ENCODE data around the gene DOP1A.

The DOP1A gene

DNA sequence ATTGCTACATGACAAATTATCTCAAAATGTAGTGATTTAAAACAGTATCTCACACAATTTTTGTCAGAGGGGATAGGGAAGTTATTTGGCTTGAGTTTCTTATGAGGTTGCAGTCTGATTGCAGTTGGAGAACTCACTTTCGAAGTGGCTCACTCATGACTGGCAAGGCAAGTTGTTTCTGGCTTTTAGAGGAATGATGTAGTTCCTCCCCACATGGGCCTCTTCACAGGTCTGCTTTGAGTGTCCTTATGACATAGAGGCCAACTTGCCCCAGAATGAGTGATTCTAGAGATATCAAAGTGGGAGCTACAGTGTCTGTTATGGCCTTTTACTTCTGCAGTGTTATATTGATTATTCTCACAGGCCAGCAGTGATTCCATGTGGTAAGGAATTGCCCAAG lies 6.1 kb downstream of the DOP1A start:
- no peak overlapping the region for H3K18ac ChIP-seq (ENCODE audit: low read length)
- H2AK5ac ChIP-seq (ENCODE audit: low read depth, low read length), result no peak overlapping the region
- H3K14ac ChIP-seq (ENCODE audit: low read length), result no peak overlapping the region

DNA sequence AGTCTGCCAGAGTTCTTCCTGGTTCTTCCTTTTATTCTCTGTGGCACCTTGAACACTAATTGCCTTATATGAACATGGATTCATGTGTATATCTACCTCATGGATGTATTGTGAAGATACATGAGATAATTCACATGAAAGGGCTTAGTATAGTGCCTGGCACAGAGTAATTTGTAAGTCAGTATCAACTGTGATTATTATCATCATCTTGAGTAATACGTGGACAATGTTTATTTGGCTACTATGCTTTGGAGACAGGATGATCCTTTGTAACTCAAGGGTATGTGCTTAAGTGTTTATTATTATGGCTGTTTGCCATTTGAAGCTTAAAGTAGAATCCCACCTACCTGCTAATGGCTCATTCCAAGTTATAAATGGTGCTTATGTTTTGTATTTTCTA lies 16.0 kb downstream of the DOP1A start:
- WGBS, 2 donors (ENCODE audit: extremely low coverage in 2 of 2, insufficient read length in 2 of 2, insufficient replicate concordance in 1 of 2), result no CpG with 5 or more reads among the region's 1 CpG

More for the DNA sequence above, 6.1 kb downstream of the DOP1A start:
- DNase-seq (ENCODE audit: low spot score), result no peak
- Histone ChIP-seq H3K4me3 (ENCODE audit: low read length in 2 of 2) (no peak overlapping the region), H2AFZ (ENCODE audit: low read length) (no peak overlapping the region), H3K4me2 (ENCODE audit: insufficient read depth, low read length, poor library complexity, severe bottlenecking) (no peak overlapping the region), H2BK12ac (ENCODE audit: low read length) (no peak overlapping the region), H3K79me1 (ENCODE audit: low read depth, low read length) (no peaks in the 10 kb centered on the region), H3K4me1 (ENCODE audit: control insufficient read depth in 2 of 2, insufficient read depth in 1 of 2, low read depth in 1 of 2, low read length in 2 of 2) (peaks cover 0 to 3% of the 10 kb centered on the region in 2 donors), H3K9me3 (replicated peaks in 1 of 2; ENCODE audit: control insufficient read depth in 2 of 2, insufficient read depth in 1 of 2, low read depth in 1 of 2, low read length in 2 of 2) (no peaks in the 10 kb centered on the region), H4K91ac (ENCODE audit: low read depth, low read length, poor library complexity) (no peak overlapping the region), H4K8ac (ENCODE audit: low read depth, low read length) (no peak overlapping the region), H2BK15ac (ENCODE audit: low read length) (no peak overlapping the region), H2BK120ac (ENCODE audit: low read depth, low read length) (no peak overlapping the region), H3K9ac (ENCODE audit: low read depth, low read length, poor library complexity) (no peak overlapping the region), H3K4ac (ENCODE audit: low read length) (no peak overlapping the region), H3K36me3 (replicated peaks in 1 of 2; ENCODE audit: control insufficient read depth in 2 of 2, insufficient read depth in 2 of 2, low read length in 2 of 2) (no peaks in the 10 kb centered on the region), H3K23ac (ENCODE audit: low read depth, low read length, poor library complexity) (no peak overlapping the region), H3K27me3 (ENCODE audit: control insufficient read depth in 3 of 3, insufficient read depth in 3 of 3, low read depth in 1 of 3, low read length in 3 of 3) (no peaks in the 10 kb centered on the region), H3K27ac (replicated peaks; ENCODE audit: low read length) (no peak overlapping the region), H2BK5ac (ENCODE audit: low read length) (no peak overlapping the region)
- WGBS, 2 donors (ENCODE audit: extremely low coverage in 2 of 2, insufficient read length in 2 of 2, insufficient replicate concordance in 1 of 2), result no CpG with 5 or more reads among the region's 1 CpG

DNA sequence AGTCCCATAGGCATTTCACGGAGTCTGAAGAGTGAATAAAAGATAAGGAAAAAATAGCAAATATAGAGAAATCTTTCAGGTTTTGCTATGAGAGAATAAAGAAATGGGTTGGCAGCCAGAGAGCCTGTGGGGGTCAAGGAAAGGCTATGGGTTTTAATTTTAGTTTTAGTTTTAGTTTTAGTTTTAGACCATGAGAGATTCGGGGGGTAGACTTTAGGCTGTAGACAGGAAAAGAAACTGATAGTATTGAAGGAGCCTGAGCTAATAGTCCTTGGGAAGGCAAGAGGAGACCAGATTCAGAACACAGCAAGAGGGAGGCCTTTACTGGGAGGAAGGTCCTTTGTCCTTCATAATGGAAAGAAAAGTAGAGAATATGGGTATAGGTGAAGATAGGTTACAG lies 19.3 kb downstream of the DOP1A start:
- Histone ChIP-seq H3K14ac (ENCODE audit: low read length) (no peak overlapping the region), H2BK15ac (ENCODE audit: low read length) (no peak overlapping the region), H3K9me3 (replicated peaks in 1 of 2; ENCODE audit: control insufficient read depth in 2 of 2, insufficient read depth in 1 of 2, low read depth in 1 of 2, low read length in 2 of 2) (no peaks in the 10 kb centered on the region), H2BK5ac (ENCODE audit: low read length) (no peak overlapping the region), H3K4ac (ENCODE audit: low read length) (no peak overlapping the region), H4K91ac (ENCODE audit: low read depth, low read length, poor library complexity) (no peak overlapping the region), H3K4me1 (ENCODE audit: control insufficient read depth in 2 of 2, insufficient read depth in 1 of 2, low read depth in 1 of 2, low read length in 2 of 2) (no peaks in the 10 kb centered on the region), H4K8ac (ENCODE audit: low read depth, low read length) (no peak overlapping the region), H3K36me3 (replicated peaks in 1 of 2; ENCODE audit: control insufficient read depth in 2 of 2, insufficient read depth in 2 of 2, low read length in 2 of 2) (no peaks in the 10 kb centered on the region), H3K79me1 (ENCODE audit: low read depth, low read length) (no peaks in the 10 kb centered on the region), H2BK12ac (ENCODE audit: low read length) (no peak overlapping the region), H2AK5ac (ENCODE audit: low read depth, low read length) (no peak overlapping the region), H3K4me2 (ENCODE audit: insufficient read depth, low read length, poor library complexity, severe bottlenecking) (no peak overlapping the region), H3K4me3 (ENCODE audit: low read length in 2 of 2) (no peak overlapping the region), H3K23ac (ENCODE audit: low read depth, low read length, poor library complexity) (no peak overlapping the region), H2BK120ac (ENCODE audit: low read depth, low read length) (no peak overlapping the region), H3K27me3 (ENCODE audit: control insufficient read depth in 3 of 3, insufficient read depth in 3 of 3, low read depth in 1 of 3, low read length in 3 of 3) (no peaks in the 10 kb centered on the region), H3K27ac (replicated peaks; ENCODE audit: low read length) (no peak overlapping the region), H3K9ac (ENCODE audit: low read depth, low read length, poor library complexity) (no peak overlapping the region), H2AFZ (ENCODE audit: low read length) (no peak overlapping the region), H3K18ac (ENCODE audit: low read length) (no peak overlapping the region)
- DNase-seq (ENCODE audit: low spot score), result no peak
- no CpG with 5 or more reads among the region's 2 CpGs for WGBS, 2 donors (ENCODE audit: extremely low coverage in 2 of 2, insufficient read length in 2 of 2, insufficient replicate concordance in 1 of 2)

More for the DNA sequence above, 16.0 kb downstream of the DOP1A start:
- no peaks in the 10 kb centered on the region for H3K9me3 ChIP-seq (replicated peaks in 1 of 2; ENCODE audit: control insufficient read depth in 2 of 2, insufficient read depth in 1 of 2, low read depth in 1 of 2, low read length in 2 of 2)
- H3K4me2 ChIP-seq (ENCODE audit: insufficient read depth, low read length, poor library complexity, severe bottlenecking), result no peak overlapping the region
- no peaks in the 10 kb centered on the region for H3K36me3 ChIP-seq (replicated peaks in 1 of 2; ENCODE audit: control insufficient read depth in 2 of 2, insufficient read depth in 2 of 2, low read length in 2 of 2)
- H2BK5ac ChIP-seq (ENCODE audit: low read length), result no peak overlapping the region
- no peaks in the 10 kb centered on the region for H3K27me3 ChIP-seq (ENCODE audit: control insufficient read depth in 3 of 3, insufficient read depth in 3 of 3, low read depth in 1 of 3, low read length in 3 of 3)
- DNase-seq (ENCODE audit: low spot score), result no peak
- no peak overlapping the region for H4K91ac ChIP-seq (ENCODE audit: low read depth, low read length, poor library complexity)
- H3K4me3 ChIP-seq (ENCODE audit: low read length in 2 of 2), result no peak overlapping the region
- H3K27ac ChIP-seq (replicated peaks; ENCODE audit: low read length), result no peak overlapping the region
- no peak overlapping the region for H3K14ac ChIP-seq (ENCODE audit: low read length)
- H3K18ac ChIP-seq (ENCODE audit: low read length), result no peak overlapping the region
- no peak overlapping the region for H3K4ac ChIP-seq (ENCODE audit: low read length)
- H2BK15ac ChIP-seq (ENCODE audit: low read length), result no peak overlapping the region
- H2AFZ ChIP-seq (ENCODE audit: low read length), result no peak overlapping the region
- H3K23ac ChIP-seq (ENCODE audit: low read depth, low read length, poor library complexity), result no peak overlapping the region
- no peak overlapping the region for H2BK12ac ChIP-seq (ENCODE audit: low read length)
- no peaks in the 10 kb centered on the region for H3K79me1 ChIP-seq (ENCODE audit: low read depth, low read length)
- no peak overlapping the region for H4K8ac ChIP-seq (ENCODE audit: low read depth, low read length)
- H3K4me1 ChIP-seq (ENCODE audit: control insufficient read depth in 2 of 2, insufficient read depth in 1 of 2, low read depth in 1 of 2, low read length in 2 of 2), result no peaks in the 10 kb centered on the region
- no peak overlapping the region for H2AK5ac ChIP-seq (ENCODE audit: low read depth, low read length)
- no peak overlapping the region for H3K9ac ChIP-seq (ENCODE audit: low read depth, low read length, poor library complexity)
- no peak overlapping the region for H2BK120ac ChIP-seq (ENCODE audit: low read depth, low read length)

DNA sequence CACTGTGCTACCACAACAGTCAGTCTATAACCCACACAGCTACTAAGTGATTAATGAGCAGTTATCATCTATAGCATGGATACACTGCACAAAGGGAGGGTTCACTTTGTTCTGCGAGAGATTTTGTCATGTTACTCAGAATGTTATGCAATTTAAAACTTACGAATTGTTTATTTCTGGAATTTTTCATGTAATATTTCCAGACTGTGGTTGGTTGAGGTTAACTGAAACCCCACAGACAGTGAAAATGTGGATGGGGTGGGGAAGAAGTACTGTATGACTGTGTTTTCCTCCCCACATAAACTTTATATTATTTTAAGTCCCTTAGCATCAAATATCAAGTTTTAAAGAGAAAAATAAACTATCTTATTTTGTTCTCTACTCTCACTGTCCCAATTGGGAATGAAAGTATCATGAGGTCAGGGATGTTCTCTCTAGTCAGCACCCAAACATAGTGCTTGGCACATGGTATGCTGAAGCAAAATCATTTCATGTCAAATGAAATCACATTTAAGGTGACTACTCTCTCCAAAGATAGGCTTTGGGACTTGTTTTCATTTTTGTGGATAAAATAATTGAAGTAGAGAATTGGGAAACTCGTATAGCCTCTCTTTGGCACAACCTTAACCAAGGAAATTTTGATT lies 25.4 kb downstream of the DOP1A start:
- Histone ChIP-seq H3K79me1 (ENCODE audit: low read depth, low read length) (no peaks in the 10 kb centered on the region), H2AFZ (ENCODE audit: low read length) (no peak overlapping the region), H3K27ac (replicated peaks; ENCODE audit: low read length) (no peak overlapping the region), H3K4ac (ENCODE audit: low read length) (no peak overlapping the region), H2AK5ac (ENCODE audit: low read depth, low read length) (no peak overlapping the region), H3K4me3 (ENCODE audit: low read length in 2 of 2) (no peak overlapping the region), H3K9me3 (replicated peaks in 1 of 2; ENCODE audit: control insufficient read depth in 2 of 2, insufficient read depth in 1 of 2, low read depth in 1 of 2, low read length in 2 of 2) (no peaks in the 10 kb centered on the region), H4K91ac (ENCODE audit: low read depth, low read length, poor library complexity) (no peak overlapping the region), H2BK120ac (ENCODE audit: low read depth, low read length) (no peak overlapping the region), H4K8ac (ENCODE audit: low read depth, low read length) (no peak overlapping the region), H3K4me2 (ENCODE audit: insufficient read depth, low read length, poor library complexity, severe bottlenecking) (no peak overlapping the region), H3K18ac (ENCODE audit: low read length) (no peak overlapping the region), H3K4me1 (ENCODE audit: control insufficient read depth in 2 of 2, insufficient read depth in 1 of 2, low read depth in 1 of 2, low read length in 2 of 2) (no peaks in the 10 kb centered on the region), H2BK12ac (ENCODE audit: low read length) (no peak overlapping the region), H3K27me3 (ENCODE audit: control insufficient read depth in 3 of 3, insufficient read depth in 3 of 3, low read depth in 1 of 3, low read length in 3 of 3) (no peaks in the 10 kb centered on the region), H3K23ac (ENCODE audit: low read depth, low read length, poor library complexity) (no peak overlapping the region), H3K14ac (ENCODE audit: low read length) (no peak overlapping the region), H3K36me3 (replicated peaks in 1 of 2; ENCODE audit: control insufficient read depth in 2 of 2, insufficient read depth in 2 of 2, low read length in 2 of 2) (no peaks in the 10 kb centered on the region), H2BK15ac (ENCODE audit: low read length) (no peak overlapping the region), H2BK5ac (ENCODE audit: low read length) (no peak overlapping the region), H3K9ac (ENCODE audit: low read depth, low read length, poor library complexity) (no peak overlapping the region)
- WGBS, 2 donors (ENCODE audit: extremely low coverage in 2 of 2, insufficient read length in 2 of 2, insufficient replicate concordance in 1 of 2), result no CpG with 5 or more reads among the region's 3 CpGs
- DNase-seq (ENCODE audit: low spot score), result no peak

Measured in neuronal stem cell (in vitro differentiated cells).